WTC11 (cell line): ENCODE results near the gene OAT.

ENCODE experiments used
- CBFB ChIP-seq: sonication (generic); formaldehyde crosslinking; IDR thresholded peaks from 2 replicates; pipeline ENCODE4 v1.8.1; 2022; ENCODE audit warnings: mild to moderate bottlenecking, low read depth, missing genetic modification reagents
- TF ChIP-seq, protein P1 (sequence below): sonication (generic); formaldehyde crosslinking; IDR thresholded peaks from 2 replicates; pipeline ENCODE4 v1.8.0; 2022; ENCODE audit warnings: mild to moderate bottlenecking, missing genetic modification reagents
- TF ChIP-seq, protein P2 (sequence below): fragments of 200-600 bp; IDR thresholded peaks from 2 replicates; pipeline ENCODE4 v1.8.0; 2022; ENCODE audit warnings: antibody characterized with exemption
- TF ChIP-seq, protein P3 (sequence below): sonication (generic); formaldehyde crosslinking; IDR thresholded peaks from 2 replicates; pipeline ENCODE4 v1.8.1; 2023; ENCODE audit warnings: mild to moderate bottlenecking, missing genetic modification reagents

DNA sequence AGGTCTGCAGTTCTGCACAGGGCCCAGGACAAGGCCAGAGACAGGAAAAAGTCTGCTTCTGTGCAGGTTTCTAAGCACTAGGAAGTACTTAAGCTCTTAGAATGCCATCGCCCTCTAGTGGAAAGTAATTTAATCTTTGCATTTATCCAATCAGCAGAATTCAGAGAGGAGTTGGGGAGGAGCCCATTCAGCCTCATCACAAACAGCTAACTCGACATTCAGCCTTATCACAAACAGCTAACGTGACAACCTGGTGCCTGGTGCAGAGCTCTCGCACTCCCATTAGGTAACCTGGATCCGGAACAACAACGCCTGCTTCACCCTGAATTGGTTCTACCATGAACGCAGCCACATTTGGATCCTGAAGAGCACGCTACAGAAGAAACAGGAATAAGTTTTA is 15.2 kb downstream of the OAT start:
- TF ChIP-seq, protein P1, sequence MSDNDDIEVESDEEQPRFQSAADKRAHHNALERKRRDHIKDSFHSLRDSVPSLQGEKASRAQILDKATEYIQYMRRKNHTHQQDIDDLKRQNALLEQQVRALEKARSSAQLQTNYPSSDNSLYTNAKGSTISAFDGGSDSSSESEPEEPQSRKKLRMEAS (CRISPR knock-in tag), result no peak
- no peak for TF ChIP-seq CBFB (CRISPR knock-in tag)
- TF ChIP-seq, protein P2, sequence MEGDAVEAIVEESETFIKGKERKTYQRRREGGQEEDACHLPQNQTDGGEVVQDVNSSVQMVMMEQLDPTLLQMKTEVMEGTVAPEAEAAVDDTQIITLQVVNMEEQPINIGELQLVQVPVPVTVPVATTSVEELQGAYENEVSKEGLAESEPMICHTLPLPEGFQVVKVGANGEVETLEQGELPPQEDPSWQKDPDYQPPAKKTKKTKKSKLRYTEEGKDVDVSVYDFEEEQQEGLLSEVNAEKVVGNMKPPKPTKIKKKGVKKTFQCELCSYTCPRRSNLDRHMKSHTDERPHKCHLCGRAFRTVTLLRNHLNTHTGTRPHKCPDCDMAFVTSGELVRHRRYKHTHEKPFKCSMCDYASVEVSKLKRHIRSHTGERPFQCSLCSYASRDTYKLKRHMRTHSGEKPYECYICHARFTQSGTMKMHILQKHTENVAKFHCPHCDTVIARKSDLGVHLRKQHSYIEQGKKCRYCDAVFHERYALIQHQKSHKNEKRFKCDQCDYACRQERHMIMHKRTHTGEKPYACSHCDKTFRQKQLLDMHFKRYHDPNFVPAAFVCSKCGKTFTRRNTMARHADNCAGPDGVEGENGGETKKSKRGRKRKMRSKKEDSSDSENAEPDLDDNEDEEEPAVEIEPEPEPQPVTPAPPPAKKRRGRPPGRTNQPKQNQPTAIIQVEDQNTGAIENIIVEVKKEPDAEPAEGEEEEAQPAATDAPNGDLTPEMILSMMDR, result no peak
- TF ChIP-seq, protein P3, sequence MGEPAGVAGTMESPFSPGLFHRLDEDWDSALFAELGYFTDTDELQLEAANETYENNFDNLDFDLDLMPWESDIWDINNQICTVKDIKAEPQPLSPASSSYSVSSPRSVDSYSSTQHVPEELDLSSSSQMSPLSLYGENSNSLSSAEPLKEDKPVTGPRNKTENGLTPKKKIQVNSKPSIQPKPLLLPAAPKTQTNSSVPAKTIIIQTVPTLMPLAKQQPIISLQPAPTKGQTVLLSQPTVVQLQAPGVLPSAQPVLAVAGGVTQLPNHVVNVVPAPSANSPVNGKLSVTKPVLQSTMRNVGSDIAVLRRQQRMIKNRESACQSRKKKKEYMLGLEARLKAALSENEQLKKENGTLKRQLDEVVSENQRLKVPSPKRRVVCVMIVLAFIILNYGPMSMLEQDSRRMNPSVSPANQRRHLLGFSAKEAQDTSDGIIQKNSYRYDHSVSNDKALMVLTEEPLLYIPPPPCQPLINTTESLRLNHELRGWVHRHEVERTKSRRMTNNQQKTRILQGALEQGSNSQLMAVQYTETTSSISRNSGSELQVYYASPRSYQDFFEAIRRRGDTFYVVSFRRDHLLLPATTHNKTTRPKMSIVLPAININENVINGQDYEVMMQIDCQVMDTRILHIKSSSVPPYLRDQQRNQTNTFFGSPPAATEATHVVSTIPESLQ, result no peak
